ENCODE measurements around the gene DLG5. TPM values are rescaled to one million over a fixed set of nuclear protein-coding genes. Genes with fewer than 3 reads are reported as not detected.
A peak's percentile ranks its signal among the peaks of the same experiment; 100 is the strongest.

DLG5 gene
- total RNA-seq, 1 experiment from 2014 or later, result 69.7 TPM

GRCh38 chr10:77888356-77888703 is 38.2 kb downstream of the DLG5 start:
- TF ChIP-seq CTCF (IDR thresholded peaks at IDR 0.05; ENCODE audit: insufficient read depth in 1 of 2, low read depth in 1 of 2, low read length in 1 of 2, severe bottlenecking in 1 of 2, unreplicated experiment in 1 of 2), result no peak
- Histone ChIP-seq H3K4me1 (peaks cover 35% of the 10 kb centered on the region), H3K36me3 (ENCODE audit: control insufficient read depth, insufficient read depth, low read length) (no peaks in the 10 kb centered on the region), H3K9me3 (no peaks in the 10 kb centered on the region), H3K27me3 (replicated peaks; ENCODE audit: control insufficient read depth, insufficient read depth, low read length) (no peaks in the 10 kb centered on the region), H3K4me3 (ENCODE audit: low read depth, low read length) (peak overlapping the region; percentile 6; the same call in 1 of the 2 replicates)
- DNase-seq, result no peak
- no TSS peak for BruUV-seq (replicated peaks)
- Mint-ChIP-seq H3K4me3 (ENCODE audit: unreplicated experiment) (peak overlapping the region; percentile 47), H3K9me3 (ENCODE audit: unreplicated experiment) (no peaks in the 10 kb centered on the region), H3K27ac (ENCODE audit: unreplicated experiment) (peak overlapping the region; percentile 86), H3K27me3 (ENCODE audit: insufficient read depth, unreplicated experiment) (no peaks in the 10 kb centered on the region), H3K36me3 (ENCODE audit: insufficient read depth, unreplicated experiment) (peaks cover 32% of the 10 kb centered on the region), H3K4me1 (ENCODE audit: low read depth, unreplicated experiment) (peaks cover 64% of the 10 kb centered on the region)
- CTCF ChIA-PET, result interaction anchor here (1.1 kb wide), 1 partner anchor 41 kb away, joined by 5 read pairs; no protein-coding TSS in a partner anchor
- POLR2A ChIA-PET, result no interaction called here
- intact Hi-C loops (cut with micrococcal nuclease; ENCODE audit: unreplicated experiment), result loop anchor here (2.0 kb wide), 2 partner anchors 32 to 38 kb away; partner anchors contain the start of gene DLG5

GRCh38 chr10:77887631-77888355 is 38.8 kb downstream of the DLG5 start:
- no peak for TF ChIP-seq CTCF (IDR thresholded peaks at IDR 0.05; ENCODE audit: insufficient read depth in 1 of 2, low read depth in 1 of 2, low read length in 1 of 2, severe bottlenecking in 1 of 2, unreplicated experiment in 1 of 2)
- ChIA-PET CTCF (interaction anchor here (1.1 kb wide), 1 partner anchor 41 kb away, joined by 5 read pairs; no protein-coding TSS in a partner anchor), POLR2A (no interaction called here)
- no TSS peak for BruUV-seq (replicated peaks)
- Histone ChIP-seq H3K4me3 (ENCODE audit: low read depth, low read length) (peak overlapping the region; percentile 6; the same call in 1 of the 2 replicates), H3K4me1 (peaks cover 35% of the 10 kb centered on the region), H3K27me3 (replicated peaks; ENCODE audit: control insufficient read depth, insufficient read depth, low read length) (no peaks in the 10 kb centered on the region), H3K9me3 (no peaks in the 10 kb centered on the region), H3K36me3 (ENCODE audit: control insufficient read depth, insufficient read depth, low read length) (no peaks in the 10 kb centered on the region)
- Mint-ChIP-seq H3K4me3 (ENCODE audit: unreplicated experiment) (peak overlapping the region; percentile 47), H3K27ac (ENCODE audit: unreplicated experiment) (peak overlapping the region; percentile 86), H3K27me3 (ENCODE audit: insufficient read depth, unreplicated experiment) (no peaks in the 10 kb centered on the region), H3K36me3 (ENCODE audit: insufficient read depth, unreplicated experiment) (peaks cover 30% of the 10 kb centered on the region), H3K4me1 (ENCODE audit: low read depth, unreplicated experiment) (peaks cover 59% of the 10 kb centered on the region), H3K9me3 (ENCODE audit: unreplicated experiment) (no peaks in the 10 kb centered on the region)
- peak in 1 of 2 experiments; percentile 47 for DNase-seq
- intact Hi-C loops (cut with micrococcal nuclease; ENCODE audit: unreplicated experiment), result loop anchor here (2.0 kb wide), 2 partner anchors 31 to 39 kb away; partner anchors contain the start of gene DLG5

- BruUV-seq (replicated peaks), result no TSS peak
- H3K4me3 ChIP-seq (ENCODE audit: low read depth, low read length), result no peak overlapping the region
- Mint-ChIP-seq H3K9me3 (ENCODE audit: unreplicated experiment) (no peaks in the 10 kb centered on the region), H3K36me3 (ENCODE audit: insufficient read depth, unreplicated experiment) (peaks cover 36% of the 10 kb centered on the region), H3K27ac (ENCODE audit: unreplicated experiment) (peak overlapping the region; percentile 86), H3K27me3 (ENCODE audit: insufficient read depth, unreplicated experiment) (no peaks in the 10 kb centered on the region), H3K4me3 (ENCODE audit: unreplicated experiment) (no peak overlapping the region), H3K4me1 (ENCODE audit: low read depth, unreplicated experiment) (peaks cover 58% of the 10 kb centered on the region)
- intact Hi-C loops (cut with micrococcal nuclease; ENCODE audit: unreplicated experiment), result no loop called here
- TF ChIP-seq CTCF (IDR thresholded peaks at IDR 0.05; ENCODE audit: insufficient read depth in 1 of 2, low read depth in 1 of 2, low read length in 1 of 2, severe bottlenecking in 1 of 2, unreplicated experiment in 1 of 2), result no peak
- H3K27me3 ChIP-seq (replicated peaks; ENCODE audit: control insufficient read depth, insufficient read depth, low read length), result no peaks in the 10 kb centered on the region
- ChIA-PET CTCF (no interaction called here), POLR2A (no interaction called here)
- H3K4me1 ChIP-seq, result peaks cover 35% of the 10 kb centered on the region
- DNase-seq, result no peak
- no peaks in the 10 kb centered on the region for H3K9me3 ChIP-seq
- no peaks in the 10 kb centered on the region; the same call in 1 of the 2 replicates for H3K36me3 ChIP-seq (ENCODE audit: control insufficient read depth, insufficient read depth, low read length)
These were observed 39.7 kb downstream of the DLG5 start for GRCh38 chr10:77886795-77887355.

Measured in Caco-2 (cell line).